Panc1 (cell line): Measurements from ENCODE around the gene CYSRT1. TPM values are rescaled to one million over a fixed set of nuclear protein-coding genes. Genes with fewer than 3 reads are reported as not detected.

Source experiments
- ATAC-seq: fragments of 200-7000 bp; cut with Tn5 transposase; 2 replicates; pipeline ENCODE4 v1.9.1; 2020; ENCODE audit warnings: mild to moderate bottlenecking, moderate library complexity
- BruUV-seq: library from RNA; stranded (reverse); fragments of 400-500 nt; replicated peaks from 2 replicates; lab custom pipeline; 2021; lab: Mats Ljungman, UMichigan
- CTCF ChIA-PET: fragments of 300-600 bp; sonication (Branson Sonifier 250); formaldehyde crosslinking; loops from one replicate; lab custom pipeline; 2022; ENCODE audit warnings: antibody characterized with exemption; lab: Charles Lee
- POLR2A ChIA-PET: fragments of 300-600 bp; sonication (Branson Sonifier 250); formaldehyde crosslinking; loops from one replicate; lab custom pipeline; 2022; ENCODE audit warnings: antibody characterized with exemption; lab: Charles Lee
- DNase-seq: peaks from one replicate; pipeline ENCODE4 v3.0.0-alpha.2; 2010; ENCODE audit warnings: low read depth, low spot score
- H3K27ac ChIP-seq: 2 replicates; pipeline ENCODE4 v1.5.1; 2011; ENCODE audit warnings: mild to moderate bottlenecking, low read length, inconsistent platforms
- H3K27me3 ChIP-seq: fragments of 200-500 bp; sonication (Bioruptor generic); 2 replicates; pipeline ENCODE4 v1.6.0; 2014; ENCODE audit warnings: low read length, inconsistent platforms; ENCODE audit not compliant: control insufficient read depth, insufficient read depth
- H3K36me3 ChIP-seq: fragments of 200-500 bp; sonication (Bioruptor generic); 2 replicates; pipeline ENCODE4 v1.5.1; 2014; ENCODE audit warnings: inconsistent platforms, mild to moderate bottlenecking, low read length, moderate library complexity; ENCODE audit not compliant: control insufficient read depth, insufficient read depth
- H3K4me1 ChIP-seq: 2 replicates; pipeline ENCODE4 v1.5.1; 2011; ENCODE audit warnings: inconsistent platforms, mild to moderate bottlenecking, low read length, moderate library complexity; ENCODE audit not compliant: control insufficient read depth, insufficient read depth
- H3K4me3 ChIP-seq, 2 experiments: 2 replicates each; pipeline ENCODE4 v1.5.1; 2011 to 2012; ENCODE audit warnings: low read depth in 2 of 2, low read length in 2 of 2, mild to moderate bottlenecking in 2 of 2, inconsistent platforms in 1 of 2, moderate library complexity in 1 of 2
- H3K9me3 ChIP-seq: fragments of 200-500 bp; sonication (Bioruptor generic); 2 replicates; pipeline ENCODE4 v1.5.1; 2014; ENCODE audit warnings: low read depth, mild to moderate bottlenecking, inconsistent platforms, low read length, moderate library complexity; ENCODE audit not compliant: control insufficient read depth, insufficient read depth
- POLR2AphosphoS5 ChIP-seq: IDR thresholded peaks from 2 replicates; pipeline ENCODE4 v1.6.1; 2012; ENCODE audit warnings: mild to moderate bottlenecking, low read depth, low read length, moderate library complexity
- REST ChIP-seq, 2 experiments: IDR thresholded peaks; 2 replicates each; pipeline ENCODE4 v1.6.1; 2011 to 2012; ENCODE audit warnings: low read depth in 2 of 2, control low read depth in 1 of 2, low read length in 1 of 2, mild to moderate bottlenecking in 1 of 2, moderate library complexity in 1 of 2; ENCODE audit not compliant: insufficient read depth in 1 of 2
- SIN3A ChIP-seq: IDR thresholded peaks from 2 replicates; pipeline ENCODE4 v1.6.1; 2012; ENCODE audit warnings: low read depth, mild to moderate bottlenecking, low read length, moderate library complexity, borderline replicate concordance; ENCODE audit not compliant: insufficient read depth
- TCF7L2 ChIP-seq: IDR thresholded peaks from 2 replicates; pipeline ENCODE4 v1.6.1; 2011; ENCODE audit warnings: mild to moderate bottlenecking, low read depth, low read length, inconsistent platforms
- in situ Hi-C: cut with HindIII; loops from 2 replicates; pipeline ENCODE4 v1.10.0; 2016; ENCODE audit warnings: low sequenced_read_pairs, low pct_unique_long_range_greater_than_20kb
- intact Hi-C: fragments of 100-400 bp; cut with micrococcal nuclease; formaldehyde crosslinking; loops from one replicate; pipeline ENCODE4 v1.10.0; 2022; ENCODE audit not compliant: unreplicated experiment
- total RNA-seq: library from RNA; stranded (reverse); gene quantifications from one replicate; pipeline ENCODE4 v1.2.1, GENCODE V29; 2021; ENCODE audit not compliant: unreplicated experiment
- TF ChIP-seq, protein P1 (sequence below): fragments of 450-650 bp; IDR thresholded peaks from 2 replicates; pipeline ENCODE4 v1.5.1; 2017; ENCODE audit warnings: mild to moderate bottlenecking

Gene CYSRT1
- total RNA-seq, 1 experiment from 2014 or later = 0.67 TPM

DNA sequence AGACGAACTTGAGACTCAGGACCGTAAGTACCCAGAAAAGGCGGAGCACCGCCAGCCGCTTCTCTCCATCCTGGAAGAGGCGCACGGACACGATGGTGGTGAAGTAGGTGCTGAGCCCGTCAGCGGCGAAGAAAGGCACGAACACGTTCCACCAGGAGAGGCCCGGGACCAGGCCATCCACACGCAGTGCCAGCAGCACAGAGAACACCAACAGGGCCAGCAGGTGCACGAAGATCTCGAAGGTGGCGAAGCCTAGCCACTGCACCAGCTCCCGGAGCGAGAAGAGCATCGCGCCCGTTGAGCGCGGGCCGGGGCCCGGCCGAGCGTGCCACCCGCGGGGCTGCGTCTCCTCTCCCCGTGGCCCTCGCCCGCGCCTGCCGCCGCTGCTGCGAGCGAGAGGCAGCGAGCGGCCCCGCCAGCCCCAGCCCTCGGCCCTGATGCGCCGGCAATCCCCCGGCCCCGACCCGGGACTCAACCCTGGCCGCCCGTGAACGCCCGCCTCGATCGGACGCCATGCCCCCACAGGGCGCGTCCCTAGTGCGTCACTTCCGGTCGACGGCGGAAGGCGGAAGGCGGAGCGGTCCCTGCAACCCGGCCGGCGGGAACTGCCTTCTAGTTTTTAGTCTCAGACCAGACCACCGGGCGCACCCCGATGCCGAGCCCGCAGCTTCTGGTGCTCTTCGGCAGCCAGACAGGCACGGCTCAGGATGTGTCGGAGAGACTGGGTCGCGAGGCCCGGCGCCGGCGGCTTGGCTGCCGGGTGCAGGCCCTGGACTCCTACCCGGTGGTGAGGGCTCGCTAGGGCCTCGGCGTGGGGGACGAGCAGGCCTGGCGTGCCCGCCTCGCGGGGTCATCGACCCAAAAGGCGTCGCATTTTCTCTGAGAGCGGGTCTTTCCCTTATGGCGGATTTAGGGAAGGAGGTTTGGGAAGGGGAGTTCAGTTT, 19.6 kb upstream of the CYSRT1 start, which contains the start of the genes NDOR1 and TMEM203:
NDOR1 (plus strand) TSS at position 575 of the 944 bp plus-strand sequence; CDS start at position 653, 78 bp downstream.
TMEM203 (minus strand) TSS at position 523 of the 944 bp plus-strand sequence; CDS start at position 289, 234 bp downstream.
- Histone ChIP-seq H3K9me3 (no peaks in the 10 kb centered on the region), H3K27me3 (no peaks in the 10 kb centered on the region), H3K36me3 (peaks cover 2% of the 10 kb centered on the region; the same call in 1 of the 2 replicates), H3K27ac (peak within 1 kb of the TSS; percentile 87), H3K4me1 (peaks cover 22% of the 10 kb centered on the region), H3K4me3 (peak within 1 kb of the TSS; percentile 84 to 90)
- intact Hi-C loops (no loop called here), in situ Hi-C loops (no loop called here)
- ChIA-PET CTCF (no interaction called here), POLR2A (interaction anchor here (0.6 kb wide), 1 partner anchor 15 kb away, joined by 3 read pairs; no protein-coding TSS in a partner anchor)
- ATAC-seq (peak; percentile 78), DNase-seq (no peak)
- BruUV-seq = no TSS peak
- TF ChIP-seq REST (IDR thresholded peaks at IDR 0.05; ENCODE audit: insufficient read depth in 1 of 2, low read depth in 2 of 2, low read length in 1 of 2) (no peak), POLR2AphosphoS5 (peak; percentile 74), SIN3A (peak; percentile 91; the same call in 1 of the 2 replicates), TCF7L2 (no peak)
- TF ChIP-seq, protein P1, sequence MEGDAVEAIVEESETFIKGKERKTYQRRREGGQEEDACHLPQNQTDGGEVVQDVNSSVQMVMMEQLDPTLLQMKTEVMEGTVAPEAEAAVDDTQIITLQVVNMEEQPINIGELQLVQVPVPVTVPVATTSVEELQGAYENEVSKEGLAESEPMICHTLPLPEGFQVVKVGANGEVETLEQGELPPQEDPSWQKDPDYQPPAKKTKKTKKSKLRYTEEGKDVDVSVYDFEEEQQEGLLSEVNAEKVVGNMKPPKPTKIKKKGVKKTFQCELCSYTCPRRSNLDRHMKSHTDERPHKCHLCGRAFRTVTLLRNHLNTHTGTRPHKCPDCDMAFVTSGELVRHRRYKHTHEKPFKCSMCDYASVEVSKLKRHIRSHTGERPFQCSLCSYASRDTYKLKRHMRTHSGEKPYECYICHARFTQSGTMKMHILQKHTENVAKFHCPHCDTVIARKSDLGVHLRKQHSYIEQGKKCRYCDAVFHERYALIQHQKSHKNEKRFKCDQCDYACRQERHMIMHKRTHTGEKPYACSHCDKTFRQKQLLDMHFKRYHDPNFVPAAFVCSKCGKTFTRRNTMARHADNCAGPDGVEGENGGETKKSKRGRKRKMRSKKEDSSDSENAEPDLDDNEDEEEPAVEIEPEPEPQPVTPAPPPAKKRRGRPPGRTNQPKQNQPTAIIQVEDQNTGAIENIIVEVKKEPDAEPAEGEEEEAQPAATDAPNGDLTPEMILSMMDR = no peak

- ATAC-seq (no peak), DNase-seq (no peak)
- ChIA-PET POLR2A (no interaction called here), CTCF (no interaction called here)
- no peaks in the 10 kb centered on the region for H3K27me3 ChIP-seq
- H3K36me3 ChIP-seq = peaks cover 2% of the 10 kb centered on the region; the same call in 1 of the 2 replicates
- in situ Hi-C loops (no loop called here), intact Hi-C loops (no loop called here)
- peaks cover 20% of the 10 kb centered on the region for H3K4me1 ChIP-seq
- no peaks in the 10 kb centered on the region for H3K9me3 ChIP-seq
- peak overlapping the region; percentile 87 for H3K27ac ChIP-seq
- no TSS peak for BruUV-seq
- TF ChIP-seq, protein P1 = no peak
- H3K4me3 ChIP-seq = peak overlapping the region; percentile 84 to 90
Measured at GRCh38 chr9:137206602-137207001, 18.4 kb upstream of the CYSRT1 start.
